Ovary (tissue), 3 donors: ENCODE data around the gene ZBTB44.

ENCODE experiments used
- POLR2A ChIP-seq: fragments of 450-650 bp; IDR thresholded peaks from one replicate; pipeline ENCODE4 v1.6.1; 2017; ENCODE audit warnings: antibody characterized with exemption, mild to moderate bottlenecking, moderate library complexity
- TF ChIP-seq, protein P1 (sequence below), 3 donors: fragments of 450-650 bp in 2 of 3; fragments of 200-600 bp in 1 of 3; IDR thresholded peaks; one replicate each; pipeline versions ENCODE4 v1.5.1 to v1.8.0; 2016 to 2022; ENCODE audit warnings: antibody characterized with exemption in 3 of 3, mild to moderate bottlenecking in 1 of 3
- donor health status: DM: no; HTN: no; CAD: no.

DNA sequence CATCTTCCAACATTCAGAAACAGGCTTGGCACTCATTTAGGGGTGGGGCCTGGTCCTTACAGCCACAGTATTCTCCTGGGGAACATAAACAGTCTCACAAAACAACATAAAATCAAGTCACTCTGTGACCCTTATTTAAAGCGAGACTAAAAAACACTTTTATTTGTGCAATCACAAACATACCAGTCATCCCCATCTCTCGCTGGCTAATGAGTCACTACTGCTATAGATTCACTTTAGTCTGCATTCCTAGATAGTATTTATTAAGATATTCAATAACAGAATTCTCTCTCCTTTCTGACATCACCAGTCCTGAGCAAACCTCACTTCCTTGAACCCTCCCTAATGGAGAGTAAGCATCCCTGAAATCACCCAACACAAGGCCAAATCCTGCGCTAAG, 68.0 kb downstream of the ZBTB44 start:
- TF ChIP-seq, protein P1, sequence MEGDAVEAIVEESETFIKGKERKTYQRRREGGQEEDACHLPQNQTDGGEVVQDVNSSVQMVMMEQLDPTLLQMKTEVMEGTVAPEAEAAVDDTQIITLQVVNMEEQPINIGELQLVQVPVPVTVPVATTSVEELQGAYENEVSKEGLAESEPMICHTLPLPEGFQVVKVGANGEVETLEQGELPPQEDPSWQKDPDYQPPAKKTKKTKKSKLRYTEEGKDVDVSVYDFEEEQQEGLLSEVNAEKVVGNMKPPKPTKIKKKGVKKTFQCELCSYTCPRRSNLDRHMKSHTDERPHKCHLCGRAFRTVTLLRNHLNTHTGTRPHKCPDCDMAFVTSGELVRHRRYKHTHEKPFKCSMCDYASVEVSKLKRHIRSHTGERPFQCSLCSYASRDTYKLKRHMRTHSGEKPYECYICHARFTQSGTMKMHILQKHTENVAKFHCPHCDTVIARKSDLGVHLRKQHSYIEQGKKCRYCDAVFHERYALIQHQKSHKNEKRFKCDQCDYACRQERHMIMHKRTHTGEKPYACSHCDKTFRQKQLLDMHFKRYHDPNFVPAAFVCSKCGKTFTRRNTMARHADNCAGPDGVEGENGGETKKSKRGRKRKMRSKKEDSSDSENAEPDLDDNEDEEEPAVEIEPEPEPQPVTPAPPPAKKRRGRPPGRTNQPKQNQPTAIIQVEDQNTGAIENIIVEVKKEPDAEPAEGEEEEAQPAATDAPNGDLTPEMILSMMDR (IDR thresholded peaks at IDR 0.05), result no peak
- TF ChIP-seq POLR2A, result no peak
